Central memory CD8-positive, alpha-beta T cell (primary cell): ENCODE results near the gene MKLN1.
"Not testable (repeated sequence)": the region's sequence is repeated elsewhere in the genome, so short reads cannot be mapped to it uniquely, and the experiment has no call there.

ENCODE experiments used
- ATAC-seq: fragments of 150-1000 bp; cut with Tn5 transposase; replicated peaks from 2 replicates; pipeline ENCODE4 v1.10.0; 2022; ENCODE audit warnings: mild to moderate bottlenecking, moderate FRiP score, moderate number of reproducible peaks; ENCODE audit not compliant: poor library complexity, severe bottlenecking; ENCODE audit errors: extremely low read depth
- DNase-seq, 2 donors: peaks; one replicate each; pipeline ENCODE4 v3.0.0; 2021; ENCODE audit warnings: low spot score in 2 of 2
- H3K27ac Mint-ChIP-seq: one replicate; pipeline ENCODE4 v1.8.0; 2022; ENCODE audit warnings: low read depth, mild to moderate bottlenecking, moderate library complexity, mixed read lengths
- H3K27me3 Mint-ChIP-seq: one replicate; pipeline ENCODE4 v1.8.0; 2022; ENCODE audit warnings: mixed read lengths
- H3K36me3 Mint-ChIP-seq: one replicate; pipeline ENCODE4 v1.8.0; 2022; ENCODE audit warnings: mild to moderate bottlenecking, moderate library complexity, mixed read lengths; ENCODE audit not compliant: insufficient read depth
- H3K4me1 Mint-ChIP-seq: one replicate; pipeline ENCODE4 v1.8.0; 2022; ENCODE audit warnings: mixed read lengths
- H3K4me3 Mint-ChIP-seq: one replicate; pipeline ENCODE4 v1.8.0; 2022; ENCODE audit warnings: mild to moderate bottlenecking, moderate library complexity, mixed read lengths
- H3K9me3 Mint-ChIP-seq: one replicate; pipeline ENCODE4 v1.8.0; 2022; ENCODE audit warnings: mixed read lengths

The MKLN1 gene

GRCh38 chr7:131495669-131496498 is 168.2 kb downstream of the MKLN1 start:
- Mint-ChIP-seq H3K27me3 (no peaks in the 10 kb centered on the region), H3K4me3 (no peak overlapping the region), H3K9me3 (no peaks in the 10 kb centered on the region), H3K4me1 (peaks cover 5% of the 10 kb centered on the region), H3K36me3 (peaks cover 11% of the 10 kb centered on the region), H3K27ac (peak overlapping the region; percentile 53)
- no peak for ATAC-seq
- DNase-seq: no peak

- Mint-ChIP-seq H3K4me1 (peaks cover 19% of the 10 kb centered on the region), H3K36me3 (peaks cover 10% of the 10 kb centered on the region), H3K9me3 (no peaks in the 10 kb centered on the region), H3K4me3 (no peak overlapping the region), H3K27me3 (no peaks in the 10 kb centered on the region), H3K27ac (no peak overlapping the region)
- DNase-seq: no peak
- no peak for ATAC-seq
Measured at GRCh38 chr7:131497454-131497853, 169.8 kb downstream of the MKLN1 start.

GRCh38 chr7:131498237-131498885 is 170.7 kb downstream of the MKLN1 start:
- Mint-ChIP-seq H3K4me1 (peaks cover 22% of the 10 kb centered on the region), H3K36me3 (peaks cover 10% of the 10 kb centered on the region), H3K4me3 (no peak overlapping the region), H3K27me3 (no peaks in the 10 kb centered on the region), H3K27ac (no peak overlapping the region), H3K9me3 (no peaks in the 10 kb centered on the region)
- DNase-seq (no peak), ATAC-seq (no peak)

GRCh38 chr7:131499801-131500200 is 172.1 kb downstream of the MKLN1 start:
- H3K9me3 Mint-ChIP-seq: no peaks in the 10 kb centered on the region
- peaks cover 22% of the 10 kb centered on the region for H3K4me1 Mint-ChIP-seq
- no peak overlapping the region for H3K4me3 Mint-ChIP-seq
- no peak for ATAC-seq
- peaks cover 10% of the 10 kb centered on the region for H3K36me3 Mint-ChIP-seq
- H3K27ac Mint-ChIP-seq: no peak overlapping the region
- DNase-seq: no peak
- H3K27me3 Mint-ChIP-seq: no peaks in the 10 kb centered on the region

GRCh38 chr7:131500357-131500756 is 172.7 kb downstream of the MKLN1 start:
- no peak overlapping the region for H3K27ac Mint-ChIP-seq
- H3K36me3 Mint-ChIP-seq: peaks cover 8% of the 10 kb centered on the region
- no peak overlapping the region for H3K4me3 Mint-ChIP-seq
- ATAC-seq (no peak), DNase-seq (no peak)
- peaks cover 22% of the 10 kb centered on the region for H3K4me1 Mint-ChIP-seq
- no peaks in the 10 kb centered on the region for H3K9me3 Mint-ChIP-seq
- no peaks in the 10 kb centered on the region for H3K27me3 Mint-ChIP-seq

GRCh38 chr7:131501422-131501821 is 173.7 kb downstream of the MKLN1 start:
- no peaks in the 10 kb centered on the region for H3K9me3 Mint-ChIP-seq
- H3K4me3 Mint-ChIP-seq: no peak overlapping the region
- ATAC-seq (peak; percentile 95), DNase-seq (no peak)
- peaks cover 22% of the 10 kb centered on the region for H3K4me1 Mint-ChIP-seq
- H3K36me3 Mint-ChIP-seq: peaks cover 6% of the 10 kb centered on the region
- no peaks in the 10 kb centered on the region for H3K27me3 Mint-ChIP-seq
- H3K27ac Mint-ChIP-seq: peak overlapping the region; percentile 33

GRCh38 chr7:131501930-131502685 is 174.4 kb downstream of the MKLN1 start:
- ATAC-seq (no peak), DNase-seq (no peak)
- no peaks in the 10 kb centered on the region for H3K9me3 Mint-ChIP-seq
- H3K27ac Mint-ChIP-seq: peak overlapping the region; percentile 49
- peaks cover 4% of the 10 kb centered on the region for H3K36me3 Mint-ChIP-seq
- H3K4me3 Mint-ChIP-seq: no peak overlapping the region
- peaks cover 22% of the 10 kb centered on the region for H3K4me1 Mint-ChIP-seq
- H3K27me3 Mint-ChIP-seq: no peaks in the 10 kb centered on the region

GRCh38 chr7:131502810-131503508 is 175.3 kb downstream of the MKLN1 start:
- peaks cover 27% of the 10 kb centered on the region for H3K4me1 Mint-ChIP-seq
- peaks cover 4% of the 10 kb centered on the region for H3K36me3 Mint-ChIP-seq
- no peak for DNase-seq
- no peak for ATAC-seq
- peaks cover 3% of the 10 kb centered on the region for H3K27me3 Mint-ChIP-seq
- H3K9me3 Mint-ChIP-seq: no peaks in the 10 kb centered on the region
- no peak overlapping the region for H3K4me3 Mint-ChIP-seq
- peak overlapping the region; percentile 49 for H3K27ac Mint-ChIP-seq

- Mint-ChIP-seq H3K4me1 (peaks cover 33% of the 10 kb centered on the region), H3K36me3 (peaks cover 4% of the 10 kb centered on the region), H3K9me3 (no peaks in the 10 kb centered on the region), H3K27ac (no peak overlapping the region), H3K27me3 (peaks cover 10% of the 10 kb centered on the region), H3K4me3 (no peak overlapping the region)
- no peak for ATAC-seq
- DNase-seq: no peak
Measured at GRCh38 chr7:131503639-131504038, 176.0 kb downstream of the MKLN1 start.

GRCh38 chr7:131504157-131504899 is 176.7 kb downstream of the MKLN1 start:
- Mint-ChIP-seq H3K4me3 (no peak overlapping the region), H3K9me3 (no peaks in the 10 kb centered on the region), H3K36me3 (peaks cover 6% of the 10 kb centered on the region), H3K4me1 (peaks cover 33% of the 10 kb centered on the region), H3K27me3 (peaks cover 17% of the 10 kb centered on the region), H3K27ac (peak overlapping the region; percentile 15)
- DNase-seq (no peak), ATAC-seq (no peak)

GRCh38 chr7:131505037-131505620 is 177.5 kb downstream of the MKLN1 start:
- not testable (repeated sequence) for DNase-seq, H3K9me3 Mint-ChIP-seq, H3K36me3 Mint-ChIP-seq, H3K4me3 Mint-ChIP-seq, ATAC-seq
- Mint-ChIP-seq H3K27ac (peak overlapping the region; percentile 15), H3K4me1 (peaks cover 33% of the 10 kb centered on the region), H3K27me3 (peaks cover 18% of the 10 kb centered on the region)
